ENCODE data around the gene ZSCAN10. TPM values are rescaled to one million over a fixed set of nuclear protein-coding genes. Genes with fewer than 3 reads are reported as not detected.
A peak's percentile ranks its signal among the peaks of the same experiment; 100 is the strongest.

ZSCAN10 gene
- polyA plus RNA-seq, 3 donors from 2014 or later: 0.13 TPM; not detected in 2

DNA sequence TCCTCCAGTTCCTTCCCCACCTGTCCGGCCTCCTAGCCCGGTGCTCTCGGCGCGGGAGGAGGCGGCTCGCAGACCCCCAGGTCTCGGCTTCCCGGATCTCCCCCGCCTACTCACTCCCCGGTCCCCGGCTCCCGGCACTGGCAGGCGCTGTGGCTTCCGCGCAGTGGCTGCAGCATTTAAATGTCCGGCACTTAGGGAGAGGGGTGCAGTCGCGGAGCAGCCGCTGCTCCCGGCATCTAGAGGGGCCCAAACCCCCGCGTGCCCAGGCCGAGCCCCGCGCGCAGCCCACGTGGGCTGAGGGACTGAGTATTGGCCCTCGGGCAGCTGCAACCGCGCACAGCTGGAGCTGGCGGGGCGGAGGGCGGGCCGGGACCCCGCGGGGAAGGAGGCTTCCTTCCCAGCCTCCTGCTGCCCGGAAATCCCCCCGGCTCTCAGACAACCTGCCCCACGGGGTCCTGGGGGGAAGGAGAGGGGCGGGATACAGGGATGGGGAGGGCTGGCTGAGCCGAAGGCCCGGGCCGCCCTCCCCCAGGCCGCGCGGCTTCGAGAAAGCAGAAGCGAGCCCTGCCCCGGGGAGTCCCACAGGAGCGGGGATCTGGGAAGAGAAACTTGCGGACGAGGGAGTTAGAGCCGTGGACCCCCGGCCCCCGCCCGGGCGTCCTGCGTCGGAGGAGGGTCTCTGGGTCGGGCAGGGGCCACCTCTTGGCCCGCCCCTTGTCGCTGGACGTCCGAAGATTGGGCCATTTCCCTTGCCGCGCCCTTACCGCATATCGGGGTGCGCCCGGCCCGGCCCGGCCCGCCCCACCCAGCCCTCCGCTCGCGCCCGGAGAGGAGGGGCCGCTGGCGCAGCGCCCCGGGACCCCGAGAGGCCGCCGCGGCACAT is 53.1 kb downstream of the ZSCAN10 start, which contains the start of gene MMP25:
TSS of gene MMP25 (plus strand) at position 804 of the 883 bp plus-strand sequence. CDS start 357 bp downstream, outside the sequence.
- H3K4me3 Mint-ChIP-seq: peak within 1 kb of the TSS; percentile 62 to 80 (median 76)
- peaks cover 26 to 30% of the 10 kb centered on the region in 2 donors for H3K4me1 Mint-ChIP-seq
- no peak within 1 kb of the TSS for H3K27ac Mint-ChIP-seq
- no peaks in the 10 kb centered on the region for H3K9me3 Mint-ChIP-seq
- H3K36me3 Mint-ChIP-seq: no peaks in the 10 kb centered on the region
- DNase-seq: no peak
- peaks cover 22 to 32% (median 29%) of the 10 kb centered on the region in 3 donors for H3K27me3 Mint-ChIP-seq (ENCODE audit: low read depth in 3 of 3)

- no peak overlapping the region for H3K27ac Mint-ChIP-seq
- H3K9me3 Mint-ChIP-seq: no peaks in the 10 kb centered on the region
- peaks cover 25 to 30% (median 29%) of the 10 kb centered on the region in 3 donors for H3K27me3 Mint-ChIP-seq (ENCODE audit: low read depth in 3 of 3)
- no peaks in the 10 kb centered on the region for H3K36me3 Mint-ChIP-seq
- H3K4me3 Mint-ChIP-seq: peak overlapping the region; percentile 62 to 80 (median 76)
- no peak for DNase-seq
- peaks cover 19 to 23% of the 10 kb centered on the region in 2 donors for H3K4me1 Mint-ChIP-seq
These were observed 54.4 kb downstream of the ZSCAN10 start for GRCh38 chr16:3044708-3045107.

GRCh38 chr16:3042376-3042775 is 56.7 kb downstream of the ZSCAN10 start:
- Mint-ChIP-seq H3K27me3 (ENCODE audit: low read depth in 3 of 3) (peaks cover 21 to 26% (median 22%) of the 10 kb centered on the region in 3 donors), H3K4me3 (no peak overlapping the region), H3K27ac (no peak overlapping the region), H3K4me1 (peaks cover 12 to 15% of the 10 kb centered on the region in 2 donors), H3K9me3 (no peaks in the 10 kb centered on the region), H3K36me3 (no peaks in the 10 kb centered on the region)
- no peak for DNase-seq

GRCh38 chr16:3038896-3039295 is 60.2 kb downstream of the ZSCAN10 start:
- Mint-ChIP-seq H3K4me1 (peaks cover 0 to 2% of the 10 kb centered on the region in 2 donors), H3K36me3 (no peaks in the 10 kb centered on the region), H3K9me3 (no peaks in the 10 kb centered on the region), H3K27ac (no peak overlapping the region), H3K27me3 (ENCODE audit: low read depth in 3 of 3) (peaks cover 15 to 34% (median 21%) of the 10 kb centered on the region in 3 donors), H3K4me3 (no peak overlapping the region)
- no peak for DNase-seq

Other genes with a start within 250 kb of the ZSCAN10 start
- gene PRSS22, start 241.1 kb downstream of the ZSCAN10 start, polyA plus RNA-seq: under 1 TPM in 2 of 3 donors, not detected in 1; 0.23 to 0.40 TPM
- 10 to 100 TPM; 15.9 to 24.5 (median 18.3) TPM for gene FLYWCH2, start 216.1 kb downstream of the ZSCAN10 start, polyA plus RNA-seq
- gene FLYWCH1, start 187.4 kb downstream of the ZSCAN10 start, polyA plus RNA-seq: 10 to 100 TPM in 1 of 3 donors, 1 to 10 TPM in 2; 2.5 to 16.1 (median 4.8) TPM
- gene KREMEN2, start 135.0 kb downstream of the ZSCAN10 start, polyA plus RNA-seq: not detected
- gene PAQR4, start 129.9 kb downstream of the ZSCAN10 start, polyA plus RNA-seq: 1 to 10 TPM; 2.7 to 3.5 (median 2.7) TPM
- 1 to 10 TPM in 2 of 3 donors, not detected in 1; 3.2 to 4.3 TPM for gene PKMYT1, start 118.8 kb downstream of the ZSCAN10 start, polyA plus RNA-seq
- gene CLDN9, start 86.4 kb downstream of the ZSCAN10 start, polyA plus RNA-seq: not detected
- gene CLDN6, start 81.1 kb downstream of the ZSCAN10 start, polyA plus RNA-seq: not detected
- gene TNFRSF12A, start 78.9 kb downstream of the ZSCAN10 start, polyA plus RNA-seq: 1 to 10 TPM; 1.2 to 1.4 (median 1.4) TPM
- gene HCFC1R1, start 75.4 kb downstream of the ZSCAN10 start, polyA plus RNA-seq: 10 to 100 TPM; 17.2 to 37.3 (median 21.5) TPM
- gene THOC6, start 75.3 kb downstream of the ZSCAN10 start, polyA plus RNA-seq: 10 to 100 TPM; 40.1 to 45.4 (median 42.1) TPM
- gene BICDL2, start 62.4 kb downstream of the ZSCAN10 start, polyA plus RNA-seq: not detected
- gene MMP25, start 52.7 kb downstream of the ZSCAN10 start, polyA plus RNA-seq: 1 to 10 TPM in 1 of 3 donors, under 1 TPM in 2; 0.19 to 2.2 (median 0.73) TPM
- gene IL32, start 33.7 kb downstream of the ZSCAN10 start, polyA plus RNA-seq: 1,000 to 10,000 TPM in 1 of 3 donors, 100 to 1,000 TPM in 2; 878 to 1,331 (median 944) TPM
- gene ZNF205, start 13.3 kb upstream of the ZSCAN10 start, polyA plus RNA-seq: under 1 TPM in 1 of 3 donors, not detected in 2; 0.13 TPM
- gene ZNF213, start 35.7 kb upstream of the ZSCAN10 start, polyA plus RNA-seq: 1 to 10 TPM; 1.7 to 4.5 (median 2.4) TPM
- not detected for gene OR1F1, start 88.9 kb upstream of the ZSCAN10 start, polyA plus RNA-seq
- gene ZNF200, start 135.9 kb upstream of the ZSCAN10 start, polyA plus RNA-seq: 10 to 100 TPM in 1 of 3 donors, 1 to 10 TPM in 2; 6.2 to 14.5 (median 9.8) TPM
- gene MEFV, start 157.3 kb upstream of the ZSCAN10 start, polyA plus RNA-seq: under 1 TPM in 2 of 3 donors, not detected in 1; 0.32 to 0.46 TPM
- 10 to 100 TPM; 38.2 to 51.0 (median 42.9) TPM for gene ZNF263, start 184.2 kb upstream of the ZSCAN10 start, polyA plus RNA-seq
- 1 to 10 TPM; 2.9 to 4.6 (median 3.9) TPM for gene TIGD7, start 206.1 kb upstream of the ZSCAN10 start, polyA plus RNA-seq
- gene ZNF75A, start 206.2 kb upstream of the ZSCAN10 start, polyA plus RNA-seq: 10 to 100 TPM; 10.8 to 24.9 (median 20.2) TPM